ENCODE data around the gene KIAA0319L. TPM values are rescaled to one million over a fixed set of nuclear protein-coding genes. Genes with fewer than 3 reads are reported as not detected.

KIAA0319L gene
- polyA plus RNA-seq, 1 donor (not counting 4 experiments of a cell fraction or from before 2014, with no cell fraction given) = 23.8 TPM

GRCh38 chr1:35574655-35575415 lies 17.6 kb upstream of the KIAA0319L start:
- H4K20me1 ChIP-seq (ENCODE audit: control insufficient read depth, extremely low read depth, insufficient read depth, low read length) = no peaks in the 10 kb centered on the region
- no peak overlapping the region for H3K9ac ChIP-seq (ENCODE audit: control insufficient read depth, extremely low read depth, insufficient read depth, low read length)
- dilution Hi-C loops (cut with MboI; ENCODE audit: extremely low pct_ligation_motif_present, low sequenced_read_pairs) = no loop called here
- H3K4me2 ChIP-seq (ENCODE audit: control insufficient read depth, extremely low read depth, insufficient read depth, low read depth, low read length) = peak overlapping the region; percentile 32
- no peaks in the 10 kb centered on the region for H3K79me2 ChIP-seq (ENCODE audit: control insufficient read depth, insufficient read depth, low read length)
- no peaks in the 10 kb centered on the region for H3K9me3 ChIP-seq (ENCODE audit: control insufficient read depth, low read depth, low read length)
- TF ChIP-seq CTCF (optimal IDR thresholded peaks at IDR 0.05 in 1 of 3, IDR thresholded peaks at IDR 0.05 in 1 of 3, conservative IDR thresholded peaks at IDR 0.05 in 1 of 3; ENCODE audit: extremely low read depth in 1 of 3, insufficient read depth in 2 of 3, low read length in 3 of 3) = no peak
- TF ChIP-seq EZH2 (IDR thresholded peaks at IDR 0.05; ENCODE audit: low read length) = no peak
- DNase-seq (ENCODE audit: low read depth, low spot score) (no peak), FAIRE-seq (peak; percentile 26)
- H3K36me3 ChIP-seq (ENCODE audit: control insufficient read depth in 2 of 2, extremely low read depth in 1 of 2, insufficient read depth in 2 of 2, low read length in 2 of 2) = no peaks in the 10 kb centered on the region
- H3K4me1 ChIP-seq (ENCODE audit: control insufficient read depth, extremely low read depth, insufficient read depth, low read length) = peaks cover 37% of the 10 kb centered on the region
- H2AFZ ChIP-seq (ENCODE audit: control insufficient read depth, low read length) = peak overlapping the region; percentile 37
- peaks cover 14% of the 10 kb centered on the region for H3K27me3 ChIP-seq (ENCODE audit: control insufficient read depth, extremely low read depth, insufficient read depth, low read length)
- H3K9me1 ChIP-seq (ENCODE audit: control insufficient read depth, extremely low read depth, insufficient read depth, low read length) = no peaks in the 10 kb centered on the region
- H3K27ac ChIP-seq (ENCODE audit: control insufficient read depth, insufficient read depth, low read length) = no peak overlapping the region
- no peak overlapping the region for H3K4me3 ChIP-seq (ENCODE audit: control insufficient read depth in 2 of 3, extremely low read depth in 1 of 3, insufficient read depth in 2 of 3, low read depth in 1 of 3, low read length in 3 of 3)

- Histone ChIP-seq H3K79me2 (ENCODE audit: control insufficient read depth, insufficient read depth, low read length) (no peaks in the 10 kb centered on the region), H3K4me1 (ENCODE audit: control insufficient read depth, extremely low read depth, insufficient read depth, low read length) (peaks cover 40% of the 10 kb centered on the region), H4K20me1 (ENCODE audit: control insufficient read depth, extremely low read depth, insufficient read depth, low read length) (no peaks in the 10 kb centered on the region), H3K9ac (ENCODE audit: control insufficient read depth, extremely low read depth, insufficient read depth, low read length) (no peak overlapping the region), H3K9me3 (ENCODE audit: control insufficient read depth, low read depth, low read length) (no peaks in the 10 kb centered on the region), H3K27ac (ENCODE audit: control insufficient read depth, insufficient read depth, low read length) (no peak overlapping the region), H2AFZ (ENCODE audit: control insufficient read depth, low read length) (peak overlapping the region; percentile 5), H3K9me1 (ENCODE audit: control insufficient read depth, extremely low read depth, insufficient read depth, low read length) (no peaks in the 10 kb centered on the region), H3K27me3 (ENCODE audit: control insufficient read depth, extremely low read depth, insufficient read depth, low read length) (peaks cover 14% of the 10 kb centered on the region), H3K4me3 (ENCODE audit: control insufficient read depth in 2 of 3, extremely low read depth in 1 of 3, insufficient read depth in 2 of 3, low read depth in 1 of 3, low read length in 3 of 3) (no peak overlapping the region), H3K4me2 (ENCODE audit: control insufficient read depth, extremely low read depth, insufficient read depth, low read depth, low read length) (no peak overlapping the region), H3K36me3 (ENCODE audit: control insufficient read depth in 2 of 2, extremely low read depth in 1 of 2, insufficient read depth in 2 of 2, low read length in 2 of 2) (no peaks in the 10 kb centered on the region)
- no peak for TF ChIP-seq EZH2 (IDR thresholded peaks at IDR 0.05; ENCODE audit: low read length)
- no peak for TF ChIP-seq CTCF (optimal IDR thresholded peaks at IDR 0.05 in 1 of 3, IDR thresholded peaks at IDR 0.05 in 1 of 3, conservative IDR thresholded peaks at IDR 0.05 in 1 of 3; ENCODE audit: extremely low read depth in 1 of 3, insufficient read depth in 2 of 3, low read length in 3 of 3)
- dilution Hi-C loops (cut with MboI; ENCODE audit: extremely low pct_ligation_motif_present, low sequenced_read_pairs) = no loop called here
- DNase-seq (ENCODE audit: low read depth, low spot score) = no peak
- FAIRE-seq = no peak
These were observed 17.0 kb upstream of the KIAA0319L start for GRCh38 chr1:35574125-35574654.

Data from keratinocyte (primary cell).